Urothelium cell line (cell line): ENCODE data around the gene ABCF2.
A peak's percentile ranks its signal among the peaks of the same experiment; 100 is the strongest.

Source experiments
- DNase-seq: peaks from one replicate; pipeline ENCODE4 v3.0.0; 2011; ENCODE audit warnings: low spot score, mixed read lengths
- FAIRE-seq: peaks from 2 replicates; lab custom pipeline; 2011; peaks lifted over from hg19 to GRCh38; lab: Jason Lieb, UNC

ABCF2 gene

DNA sequence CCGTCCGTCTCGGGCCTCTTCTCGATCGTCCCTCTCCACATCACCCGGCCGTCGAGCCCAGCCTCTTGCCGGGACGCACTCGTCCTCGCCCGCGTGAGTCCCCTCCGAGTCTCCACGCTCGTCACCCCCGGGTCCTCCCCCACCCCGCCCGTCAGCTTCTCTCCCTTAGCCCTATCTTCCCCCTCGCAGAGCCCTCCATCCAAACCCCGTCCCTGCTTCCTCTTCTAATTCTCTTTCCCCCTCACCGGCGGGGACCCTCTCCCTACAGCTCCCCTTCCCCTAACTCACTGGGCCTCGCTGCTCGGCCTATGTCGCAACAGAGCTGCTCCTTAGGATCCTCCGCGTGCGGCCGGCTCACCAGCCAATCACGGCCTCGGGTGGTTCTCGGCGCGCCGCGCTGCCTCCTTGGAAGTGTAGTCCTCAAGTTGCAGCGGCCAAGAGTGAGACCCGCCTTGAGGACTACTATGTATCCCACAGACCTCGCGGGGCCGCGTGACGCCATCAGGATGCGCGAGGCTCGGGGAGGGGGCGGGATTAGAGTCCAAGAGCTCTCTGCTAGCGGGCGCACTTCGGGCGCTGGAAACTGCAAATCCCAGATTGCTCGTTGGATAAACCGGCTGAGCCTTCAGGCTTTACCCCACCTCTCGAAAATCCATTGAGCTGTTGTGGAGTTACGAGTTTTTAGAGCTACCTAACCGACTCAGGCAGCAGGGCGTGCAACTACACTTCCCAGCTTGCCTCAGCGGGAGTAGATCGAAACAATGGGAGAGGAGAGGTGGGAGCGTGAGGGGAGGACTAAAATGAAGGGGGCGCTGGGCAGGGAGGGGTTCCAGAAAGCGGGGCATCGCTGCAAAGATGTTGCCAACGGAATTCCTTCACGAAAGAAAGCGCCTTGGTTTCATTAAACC, at the start of gene ABCF2:
Gene ABCF2, minus strand, starts transcription at position 331 of the 908 bp plus-strand sequence. CDS start 747 bp downstream, outside the sequence.
- DNase-seq (peak; percentile 85), FAIRE-seq (no peak)

DNA sequence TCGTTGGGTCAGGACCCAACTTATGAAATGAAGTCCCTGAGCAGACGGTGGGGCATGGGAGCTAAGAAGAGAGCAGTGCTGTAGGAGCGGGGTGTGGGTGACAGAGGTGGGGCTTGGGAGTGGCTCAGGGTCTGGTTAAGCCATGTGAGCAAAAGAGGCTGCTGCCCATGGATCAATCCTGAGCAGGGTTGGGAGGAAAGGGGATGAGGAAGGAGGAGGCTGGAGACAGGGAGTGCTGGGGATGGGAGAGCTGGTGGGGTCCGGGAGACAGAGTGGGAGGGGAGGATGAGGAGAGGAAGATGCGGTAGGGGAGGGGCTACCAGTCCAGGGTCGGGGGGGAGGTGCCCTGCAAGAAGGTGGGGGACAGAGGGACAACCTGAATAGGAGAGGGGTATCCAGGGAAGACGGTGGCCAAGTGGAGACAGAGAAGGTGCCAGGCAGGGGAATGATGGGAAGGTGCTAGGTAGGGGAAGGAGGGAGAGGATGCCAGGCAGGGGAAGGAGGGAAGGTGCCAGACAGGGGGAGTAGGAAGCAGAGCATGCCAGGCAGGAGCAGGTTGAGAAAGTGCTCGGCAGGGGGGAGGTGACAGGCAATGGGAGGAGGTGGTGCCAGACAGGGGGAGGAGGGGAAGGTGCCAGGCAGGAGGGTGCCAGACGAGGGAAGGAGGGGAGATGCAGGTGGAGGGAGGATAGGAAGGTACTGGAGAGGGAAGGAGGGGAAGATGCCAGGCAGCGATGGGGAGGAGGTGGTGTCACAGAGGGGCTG, 49.0 kb upstream of the ABCF2 start:
- FAIRE-seq = no peak
- DNase-seq = no peak

DNA sequence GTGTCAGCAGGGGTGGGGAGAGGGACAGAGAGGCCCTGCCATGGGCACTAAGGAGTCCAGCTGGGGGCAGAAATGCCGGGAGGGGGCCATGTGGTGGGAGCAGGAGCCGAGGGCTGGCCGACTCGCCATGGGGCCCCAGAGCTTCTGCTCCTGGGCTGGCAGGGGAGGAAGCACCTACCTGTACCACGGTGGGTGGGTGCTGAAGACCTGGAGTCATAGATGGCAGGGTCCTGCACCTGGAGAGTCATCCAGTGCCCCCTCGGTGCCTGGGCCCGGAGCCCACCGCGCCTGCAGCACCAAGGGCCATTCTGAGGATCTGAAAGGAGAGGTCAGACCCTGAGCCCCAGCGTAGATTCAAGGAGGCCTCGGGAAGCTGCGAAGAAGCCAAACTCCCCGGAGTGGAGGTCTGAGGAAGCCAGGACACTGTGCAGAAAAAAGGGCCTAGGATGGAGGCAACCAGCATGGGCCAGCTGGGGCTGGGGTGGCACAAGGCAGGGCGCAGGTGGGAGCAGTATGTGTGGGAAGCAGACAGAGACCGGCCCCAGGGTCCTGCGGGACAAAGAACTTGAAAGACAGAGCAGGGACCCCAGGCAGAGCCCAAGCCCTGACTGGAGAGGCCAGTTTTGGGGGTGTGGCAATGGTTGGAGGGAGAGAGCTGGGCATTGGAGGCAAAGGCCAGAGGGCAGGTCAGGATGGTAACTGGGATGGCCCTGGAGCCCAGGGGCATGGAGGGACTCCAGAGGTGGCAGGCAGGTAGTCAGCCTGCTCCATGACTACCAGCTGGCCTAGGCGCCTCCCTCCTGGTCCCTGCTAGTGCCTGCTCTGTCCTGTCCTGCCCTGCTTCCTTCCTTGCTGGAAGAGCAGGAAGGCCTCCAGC, 48.2 kb upstream of the ABCF2 start:
- DNase-seq = no peak
- no peak for FAIRE-seq

DNA sequence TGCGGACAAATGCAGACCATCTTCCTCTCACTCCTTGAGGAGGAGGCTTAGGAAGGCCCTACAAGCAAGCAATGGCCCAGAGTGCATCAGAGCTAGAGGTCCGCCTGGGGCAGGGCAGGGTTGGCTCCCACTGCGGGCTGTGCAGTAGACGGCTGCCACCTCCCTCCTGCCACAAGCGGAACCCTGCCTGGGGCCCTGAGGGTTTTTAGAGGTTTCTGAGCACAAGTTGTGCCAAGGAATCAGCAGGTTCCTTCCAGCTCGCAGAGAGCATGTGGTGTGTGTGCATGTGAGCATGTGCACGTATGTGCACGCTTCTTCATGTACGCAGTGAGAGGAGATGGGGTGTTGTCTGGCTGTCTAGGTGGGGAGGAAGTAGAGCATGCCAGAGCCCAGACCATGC, 47.4 kb upstream of the ABCF2 start:
- DNase-seq (no peak), FAIRE-seq (no peak)

DNA sequence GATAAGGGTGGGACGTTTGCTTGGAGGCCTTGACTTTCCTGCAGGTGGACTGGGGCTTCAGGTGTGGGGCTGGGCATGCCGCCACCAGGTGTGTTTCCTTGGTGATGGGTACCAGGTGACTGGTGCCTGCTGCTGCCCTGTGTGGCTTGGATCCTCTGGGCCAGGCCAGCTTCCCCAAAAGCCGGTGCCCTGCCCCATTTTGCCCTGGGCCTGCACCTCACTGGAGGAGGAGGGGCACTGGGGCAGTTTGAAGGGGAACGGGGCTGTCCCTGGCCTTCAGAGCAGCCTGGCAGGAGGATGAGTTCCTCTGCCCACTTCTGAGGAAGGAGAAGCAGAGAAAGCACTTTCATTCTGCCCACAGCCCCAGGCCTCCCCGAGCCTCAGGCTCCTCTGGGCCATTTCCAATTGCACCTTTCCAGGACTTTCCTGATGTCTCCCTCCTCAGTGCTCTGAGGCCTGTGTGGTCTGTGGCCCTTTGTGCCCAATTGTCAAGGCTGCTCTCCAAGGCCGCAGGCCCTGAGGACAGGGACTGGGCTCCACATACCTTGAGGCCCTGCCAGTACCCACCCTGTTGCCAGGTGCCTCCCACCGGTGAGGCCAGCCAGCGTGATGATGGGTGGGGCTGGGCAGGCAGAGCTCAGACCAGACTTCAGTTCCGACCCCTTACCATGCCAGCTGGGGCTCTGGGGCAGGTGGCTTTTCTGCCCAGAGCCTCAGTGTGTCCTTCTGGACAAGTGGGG, 46.8 kb upstream of the ABCF2 start:
- DNase-seq (no peak), FAIRE-seq (no peak)

DNA sequence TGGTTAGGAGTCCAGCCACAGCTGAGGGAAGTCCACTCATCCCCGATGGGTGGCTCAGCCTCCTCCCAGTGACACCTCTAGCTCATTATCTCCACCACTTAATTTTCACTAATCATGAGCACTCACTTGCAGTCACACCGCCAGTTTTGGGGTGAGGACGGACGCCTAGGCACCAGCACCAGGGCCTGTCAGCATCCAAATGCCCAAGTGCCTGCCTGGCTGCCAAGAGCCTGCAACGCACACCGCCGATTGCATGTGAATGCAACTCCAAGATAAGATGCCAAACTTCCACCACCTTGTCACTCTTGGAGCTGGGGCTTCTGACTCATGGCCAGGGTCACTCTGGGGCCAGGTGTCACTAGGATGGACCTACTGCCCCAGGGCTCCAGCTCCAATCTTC, 45.9 kb upstream of the ABCF2 start:
- FAIRE-seq (no peak), DNase-seq (no peak)

DNA sequence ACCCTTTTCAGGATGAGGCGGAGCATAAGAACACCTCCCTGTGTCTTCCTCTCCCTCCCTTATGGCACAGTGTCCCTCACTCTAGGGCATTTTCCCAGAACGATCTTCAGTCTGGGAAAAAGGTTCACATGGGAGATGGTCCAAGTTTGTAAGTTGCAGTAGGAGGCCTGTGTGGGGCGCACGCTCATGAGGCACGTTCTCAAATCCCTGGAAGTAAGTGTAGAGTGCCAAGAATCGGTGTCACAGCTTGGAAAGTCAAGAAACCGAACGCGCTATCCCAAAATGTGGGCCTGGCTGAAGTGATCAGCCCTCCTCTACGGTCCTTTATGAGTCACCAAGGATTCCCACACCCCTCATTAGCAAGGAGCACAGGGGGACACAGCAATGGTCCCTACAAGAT, 45.4 kb upstream of the ABCF2 start:
- FAIRE-seq = no peak
- DNase-seq = no peak

DNA sequence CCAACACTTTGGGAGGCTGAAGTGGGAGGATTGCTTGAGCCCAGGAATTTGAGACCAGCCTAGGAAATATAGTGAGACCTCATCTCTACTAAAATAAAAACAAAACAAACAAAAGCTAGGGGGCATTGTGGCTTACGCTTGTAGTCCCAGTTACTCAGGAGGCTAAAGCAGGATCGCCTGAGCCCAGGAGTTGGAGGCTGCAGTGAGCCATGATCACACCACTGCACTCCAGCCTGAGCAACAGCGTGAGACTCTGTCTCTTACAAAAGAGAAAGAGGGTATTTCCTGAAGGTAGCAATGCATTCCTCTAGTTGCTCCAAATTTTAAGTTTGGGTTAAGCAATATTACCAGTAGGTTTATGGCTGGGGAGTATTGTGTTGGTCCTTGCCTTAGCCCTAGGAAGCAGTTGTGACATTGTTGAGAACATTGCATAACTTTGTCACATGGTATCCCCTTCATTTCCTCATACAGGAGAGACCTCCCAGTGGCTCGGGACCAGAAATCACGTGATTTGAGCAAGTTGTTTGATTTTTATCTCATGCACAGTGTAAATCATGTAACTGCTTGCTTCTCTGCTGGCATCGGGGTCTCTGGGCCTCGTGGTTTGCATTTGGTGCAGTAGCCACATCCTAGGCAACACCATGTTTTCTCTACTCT, 44.8 kb upstream of the ABCF2 start:
- no peak for FAIRE-seq
- DNase-seq = no peak

DNA sequence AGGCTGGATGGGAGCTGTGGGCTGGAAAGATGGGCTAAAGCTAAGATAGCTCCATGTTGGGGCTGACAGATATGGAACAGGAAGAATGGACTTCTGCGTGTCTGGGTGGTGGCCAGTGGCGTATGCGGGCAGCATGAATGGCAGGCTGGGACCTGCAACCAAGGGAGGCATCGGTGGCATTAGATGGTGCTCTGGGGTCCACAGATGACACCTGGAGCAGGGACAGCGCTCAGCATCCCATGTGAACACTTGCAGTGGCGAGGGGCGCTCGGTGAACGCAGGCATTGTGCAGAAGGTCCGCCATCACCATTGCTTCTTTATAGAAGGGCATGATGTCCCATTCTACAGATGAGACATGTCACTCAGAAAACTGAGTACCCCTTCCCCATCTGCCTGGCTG, 42.5 kb upstream of the ABCF2 start:
- FAIRE-seq (no peak), DNase-seq (no peak)

DNA sequence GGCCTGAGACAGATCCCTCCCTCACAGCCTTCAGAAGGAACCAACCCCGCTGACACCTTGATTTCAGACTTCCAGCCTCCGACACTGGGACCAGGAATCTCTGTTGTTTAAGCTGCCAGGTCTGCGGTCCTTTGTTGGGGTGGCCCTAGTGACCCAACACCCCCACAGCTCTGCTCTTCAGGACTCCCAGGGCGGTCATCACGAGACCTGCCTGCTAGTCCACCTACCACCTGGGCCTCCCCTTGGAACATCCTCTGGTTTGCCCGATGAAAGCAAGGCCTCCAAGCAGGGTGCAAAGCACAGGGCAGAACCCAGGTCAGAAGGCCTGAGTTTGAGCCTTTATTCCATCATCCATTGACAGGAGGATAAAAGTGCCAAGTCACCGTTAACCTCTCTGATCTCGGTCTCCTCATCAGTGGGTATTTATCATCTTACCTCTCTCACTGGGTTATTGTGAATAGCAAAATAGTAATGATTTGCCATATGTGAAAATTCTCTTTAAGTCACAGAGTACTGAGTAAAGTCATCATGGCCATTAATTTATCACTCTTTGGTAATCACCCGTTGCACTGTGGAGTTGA, 38.4 kb upstream of the ABCF2 start:
- no peak for FAIRE-seq
- no peak for DNase-seq

DNA sequence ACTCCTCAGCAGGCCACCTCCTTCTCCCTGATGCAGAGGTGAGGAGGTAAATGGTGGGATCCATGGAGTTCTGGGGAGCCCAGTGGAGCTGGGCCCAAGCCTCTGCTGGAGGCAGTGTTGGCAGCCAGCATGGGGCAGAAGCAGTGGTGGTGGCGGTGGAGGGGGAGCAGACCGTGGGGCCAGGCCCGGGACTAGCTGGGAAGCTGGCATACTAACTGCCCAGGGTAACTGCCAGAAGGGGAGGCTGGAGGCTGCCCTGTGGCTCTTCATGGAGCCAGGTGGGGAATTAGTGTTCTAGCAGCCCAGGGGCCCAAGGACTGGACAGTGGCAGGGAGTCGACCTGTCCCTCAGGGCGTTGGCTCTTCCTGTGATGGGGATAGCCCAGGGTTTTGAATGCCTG, 37.6 kb upstream of the ABCF2 start:
- FAIRE-seq (no peak), DNase-seq (no peak)

DNA sequence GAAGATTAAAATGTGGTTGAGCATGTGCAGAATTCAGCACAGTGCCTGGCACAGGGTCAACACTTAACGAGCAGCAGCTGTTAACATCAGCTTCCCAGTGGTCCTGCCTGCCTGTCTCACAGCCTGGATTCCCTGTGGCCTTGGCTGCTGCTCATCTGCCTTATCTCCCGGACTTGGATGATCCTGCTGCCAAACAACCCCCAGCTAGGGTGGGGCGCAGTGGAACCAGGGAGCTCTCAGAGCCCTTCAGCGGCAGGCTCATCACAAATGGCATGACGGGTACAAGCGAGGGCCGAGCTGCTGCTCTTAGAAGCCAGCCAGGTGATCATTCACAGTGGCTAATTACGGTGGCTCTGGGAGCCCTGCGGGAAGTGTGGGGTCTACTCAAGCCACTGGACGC, 34.5 kb upstream of the ABCF2 start:
- no peak for FAIRE-seq
- DNase-seq = no peak

DNA sequence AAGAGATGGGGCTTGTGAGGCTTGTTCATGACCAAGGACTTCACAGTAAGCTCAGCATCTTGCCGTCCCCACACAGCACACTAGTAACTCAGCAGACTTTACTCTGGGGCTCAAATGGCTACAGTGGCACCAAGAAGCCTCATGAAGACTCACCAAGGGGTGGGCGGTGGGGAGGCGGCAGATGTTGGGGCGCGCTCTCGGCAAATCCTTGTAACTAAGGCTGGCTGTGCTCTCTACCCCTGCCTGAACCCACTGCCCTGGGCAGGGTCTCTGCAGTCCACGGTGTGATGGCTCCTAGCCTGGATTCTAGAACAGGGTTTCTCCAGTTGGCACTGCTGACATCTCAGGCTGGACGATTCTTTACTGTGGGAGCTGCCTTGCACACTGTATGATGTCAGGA, 33.9 kb upstream of the ABCF2 start:
- no peak for DNase-seq
- FAIRE-seq = no peak

DNA sequence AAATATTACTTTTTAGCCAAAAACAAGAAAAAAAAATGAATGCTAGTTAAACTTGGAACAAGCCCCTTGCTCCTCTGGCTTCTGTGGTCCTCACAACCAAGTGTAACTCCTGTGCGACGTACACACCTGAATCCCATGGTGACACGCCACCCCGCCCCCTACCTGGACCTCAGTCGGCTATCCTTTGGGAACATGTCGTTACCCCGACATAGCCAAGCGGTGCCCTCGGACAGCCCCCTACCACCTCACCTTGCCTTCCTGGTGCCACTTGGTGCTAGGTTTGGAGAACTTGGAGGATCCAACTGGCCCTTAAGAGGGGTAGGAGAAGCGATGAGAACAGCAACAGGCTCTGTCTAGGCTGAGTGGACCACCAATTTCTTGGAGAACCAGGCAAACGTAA, 33.5 kb upstream of the ABCF2 start:
- FAIRE-seq (no peak), DNase-seq (no peak)

DNA sequence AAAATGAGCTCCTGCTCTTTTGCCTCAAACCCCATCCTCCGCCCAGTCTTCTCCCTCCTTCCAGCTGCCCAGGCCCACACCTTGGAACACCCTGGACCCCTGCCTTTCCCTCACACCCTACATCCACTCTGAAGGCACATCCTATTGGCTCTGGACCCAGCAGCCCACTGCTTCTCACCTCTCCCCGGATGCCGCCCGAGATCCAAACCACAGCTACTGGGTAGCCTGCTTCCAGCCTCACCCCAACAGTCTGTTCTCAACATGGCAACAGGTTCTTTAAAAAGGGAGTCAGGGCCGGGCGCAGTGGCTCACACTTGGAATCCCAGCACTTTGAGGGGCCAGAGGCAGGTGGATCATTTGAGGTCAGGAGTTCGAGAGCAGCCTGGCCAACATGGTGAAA, 31.0 kb upstream of the ABCF2 start:
- no peak for FAIRE-seq
- DNase-seq = no peak

DNA sequence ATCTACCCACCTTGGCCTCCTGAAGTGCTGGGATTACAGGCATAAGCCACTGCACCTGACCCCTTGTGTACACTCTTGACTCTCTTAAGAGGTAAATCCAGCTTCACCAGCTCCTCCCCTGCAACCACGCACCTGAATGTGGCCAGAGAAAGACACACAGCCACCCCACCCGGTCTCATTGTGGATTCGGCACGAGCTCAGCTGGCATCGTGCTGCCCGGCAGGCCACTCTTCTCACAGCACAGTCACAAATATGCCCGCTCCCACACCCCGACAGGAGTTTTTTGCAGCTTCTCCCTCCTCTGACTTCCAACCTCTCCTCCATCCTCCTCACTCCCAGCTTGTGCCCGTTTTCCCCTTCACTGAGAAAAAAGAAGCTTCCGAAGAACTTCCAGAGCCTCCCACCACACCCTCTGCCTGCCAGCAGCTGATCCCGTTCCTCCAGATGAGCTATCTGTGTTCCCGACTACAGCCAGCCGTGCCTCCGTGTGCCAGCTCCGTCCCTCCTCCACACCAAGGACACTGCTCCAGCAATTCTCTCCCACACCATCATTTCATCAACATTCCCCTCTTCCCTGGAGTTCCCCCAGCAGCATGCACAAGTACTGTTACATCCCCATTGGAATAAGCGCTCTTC, 29.5 kb upstream of the ABCF2 start:
- FAIRE-seq (no peak), DNase-seq (no peak)

DNA sequence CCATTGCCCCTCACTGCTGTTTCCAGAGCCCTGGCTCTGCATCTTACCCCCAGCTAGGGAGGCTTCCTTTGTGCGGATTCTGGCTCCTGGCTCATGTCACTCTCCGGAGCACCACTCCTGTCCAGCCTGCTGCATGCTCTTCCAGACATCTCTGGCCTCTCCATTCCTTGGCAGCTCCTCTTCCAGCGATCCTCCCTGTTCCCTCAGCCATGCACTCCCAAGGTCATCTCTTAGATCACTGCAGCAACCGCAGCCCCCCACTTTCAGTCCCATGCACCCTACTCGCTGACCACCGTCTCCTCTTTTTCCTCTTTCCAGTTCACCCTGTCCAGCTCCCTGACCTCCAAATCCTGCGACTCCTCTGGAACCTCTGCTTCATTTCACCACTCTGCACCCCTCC, 28.4 kb upstream of the ABCF2 start:
- no peak for DNase-seq
- no peak for FAIRE-seq

DNA sequence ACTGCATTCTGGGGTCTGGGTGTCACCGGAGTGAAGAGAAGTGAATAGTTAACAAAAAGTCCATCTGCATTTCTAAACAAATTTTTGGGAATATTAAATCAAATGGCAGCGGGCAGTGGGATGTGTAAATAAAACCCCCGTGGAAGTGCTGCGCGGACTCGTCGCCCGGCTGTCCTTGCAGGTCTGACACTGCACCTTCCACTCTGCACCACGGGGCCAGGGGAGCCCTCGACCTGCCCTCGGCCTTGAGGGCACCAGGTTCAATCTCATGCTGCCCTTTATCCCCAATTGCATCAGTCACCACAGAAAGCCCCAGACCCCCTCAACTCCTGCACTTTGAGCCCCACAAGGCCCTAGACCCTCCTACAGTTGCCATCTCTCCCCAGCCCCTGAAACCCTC, 27.8 kb upstream of the ABCF2 start:
- DNase-seq (no peak), FAIRE-seq (no peak)

DNA sequence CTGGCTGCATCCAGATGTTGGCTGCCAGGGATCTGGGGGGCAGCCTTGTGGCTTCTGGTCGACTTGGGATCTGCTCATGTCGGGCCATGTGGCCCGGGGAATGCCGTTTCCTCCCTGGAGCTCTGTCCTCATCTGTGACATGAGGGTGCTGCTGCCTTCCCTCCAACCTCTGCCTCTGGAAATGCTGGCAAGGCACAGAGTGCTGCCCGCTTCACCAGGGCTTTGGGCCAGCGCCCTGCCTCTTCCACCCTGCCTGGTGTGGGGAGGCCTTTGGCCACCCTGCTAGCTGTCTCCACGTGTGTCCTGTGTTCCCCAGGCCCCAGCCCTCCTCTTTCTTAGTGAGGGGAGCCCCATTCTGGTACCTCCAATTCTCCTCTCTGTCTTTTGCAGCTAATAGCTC, 27.3 kb upstream of the ABCF2 start:
- no peak for DNase-seq
- no peak for FAIRE-seq
